Muscle of leg (tissue), 11 donors: Measurements from ENCODE around the gene INTS14. TPM values are rescaled to one million over a fixed set of nuclear protein-coding genes. Genes with fewer than 3 reads are reported as not detected.
"Not testable (repeated sequence)": the region's sequence is repeated elsewhere in the genome, so short reads cannot be mapped to it uniquely, and the experiment has no call there.

Source experiments
- DNase-seq: peaks from one replicate; pipeline ENCODE4 v3.0.0; 2013
- H3K27ac ChIP-seq: one replicate; pipeline ENCODE4 v1.5.1; 2013; ENCODE audit warnings: mild to moderate bottlenecking, low read length, control low read depth
- H3K27me3 ChIP-seq: one replicate; pipeline ENCODE4 v1.6.1; 2013; ENCODE audit warnings: low read length; ENCODE audit not compliant: control insufficient read depth, insufficient read depth
- H3K36me3 ChIP-seq: one replicate; pipeline ENCODE4 v1.6.1; 2013; ENCODE audit warnings: low read length; ENCODE audit not compliant: control insufficient read depth, insufficient read depth
- H3K4me1 ChIP-seq: one replicate; pipeline ENCODE4 v1.6.1; 2013; ENCODE audit warnings: low read length; ENCODE audit not compliant: control insufficient read depth, insufficient read depth
- H3K4me3 ChIP-seq: one replicate; pipeline ENCODE4 v1.5.1; 2013; ENCODE audit warnings: low read length, control low read depth
- H3K9me3 ChIP-seq: replicated peaks from 2 replicates; pipeline ENCODE4 v1.6.1; 2013; ENCODE audit warnings: low read depth, low read length; ENCODE audit not compliant: control insufficient read depth
- WGBS: methylation state at CpG from one replicate; pipeline ENCODE4 v1.1.5; 2013; ENCODE audit warnings: missing lambda C conversion rate; ENCODE audit not compliant: insufficient coverage; 5-methylcytosine and 5-hydroxymethylcytosine counted together
- polyA plus RNA-seq, 8 donors: library from polyadenylated mRNA; unstranded; fragments of 120-200 nt; gene quantifications; one replicate each; pipeline versions ENCODE4 v1.2.1 to v1.2.3, GENCODE V29; 2013; ENCODE audit warnings: inconsistent platforms in 1 of 8, low replicate concordance in 1 of 8; ENCODE audit not compliant: insufficient read length in 8 of 8, insufficient read depth in 1 of 8
- total RNA-seq: library from RNA; stranded (reverse); fragments of 120-200 nt; gene quantifications from one replicate; pipeline ENCODE4 v1.2.4, GENCODE V29; 2013

INTS14 gene
- total and polyA plus RNA-seq, 9 donors = 18.0 to 26.8 (median 22.3) TPM

- Histone ChIP-seq H3K9me3 (peaks cover 2% of the 10 kb centered on the region), H3K27ac (no peak overlapping the region), H3K4me3 (no peak overlapping the region), H3K36me3 (peaks cover 67% of the 10 kb centered on the region), H3K4me1 (no peaks in the 10 kb centered on the region), H3K27me3 (no peaks in the 10 kb centered on the region)
- DNase-seq = no peak
- 100% methylated on average over 2 of the region's 6 CpGs for WGBS
Measured at GRCh38 chr15:65561934-65562333, 49.0 kb downstream of the INTS14 start.

DNA sequence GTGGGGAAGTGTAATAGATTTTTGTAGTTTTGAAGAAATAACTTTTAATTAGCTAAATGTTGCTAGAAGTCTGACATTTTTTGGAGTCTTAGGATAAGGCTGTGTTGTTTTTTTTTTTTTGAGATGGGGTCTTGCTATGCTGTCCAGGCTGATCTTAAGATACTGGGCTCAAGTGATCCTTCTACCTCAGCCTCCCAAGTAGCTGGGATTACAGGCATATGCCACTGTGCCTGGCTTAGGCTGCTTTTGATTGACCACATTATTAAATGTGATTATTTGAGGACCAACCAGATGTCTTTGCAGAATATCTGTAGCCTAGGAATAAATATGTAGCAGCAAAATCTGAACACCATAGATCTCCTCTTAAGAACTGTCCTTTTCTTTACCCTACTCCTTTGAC is 51.0 kb downstream of the INTS14 start:
- Histone ChIP-seq H3K27me3 (no peaks in the 10 kb centered on the region), H3K36me3 (peaks cover 61% of the 10 kb centered on the region), H3K4me1 (no peaks in the 10 kb centered on the region), H3K9me3 (no peaks in the 10 kb centered on the region), H3K27ac (no peak overlapping the region), H3K4me3 (no peak overlapping the region)
- no peak for DNase-seq

DNA sequence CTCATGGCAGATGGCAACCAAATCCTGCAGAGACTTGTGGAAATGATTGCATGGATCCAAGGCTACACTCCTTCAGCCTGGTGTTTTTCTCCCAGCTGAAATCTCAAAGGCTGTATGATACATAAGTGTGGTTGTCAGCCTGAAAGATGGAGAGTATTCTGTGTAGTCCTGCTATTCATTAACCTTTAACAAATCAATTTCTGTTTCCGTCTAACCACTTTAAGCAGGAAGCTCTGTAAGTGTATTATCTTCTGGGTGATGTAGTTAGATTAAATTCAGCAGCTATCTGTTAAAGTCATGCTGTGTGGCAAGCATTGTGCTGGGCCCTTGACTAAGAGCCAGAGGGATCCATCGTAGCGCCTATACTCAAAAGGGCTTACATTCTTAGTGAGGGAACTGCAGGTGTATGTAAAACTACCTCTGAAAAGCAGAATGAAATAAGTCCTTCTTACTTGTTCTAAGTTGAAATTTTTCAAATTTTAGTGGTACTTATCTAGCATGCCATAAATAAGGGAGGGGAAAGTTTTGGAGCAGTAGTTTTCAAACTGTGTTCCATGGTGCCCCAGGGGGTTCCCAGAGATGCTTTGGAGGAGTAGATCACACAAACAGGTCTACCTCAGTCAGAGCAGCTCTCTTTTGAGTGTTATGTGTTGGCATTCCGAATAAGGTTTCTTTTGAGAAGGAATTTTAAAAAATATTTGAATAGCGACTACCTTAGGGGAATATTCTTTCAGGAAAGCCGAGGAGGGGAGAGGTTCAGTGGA is 51.8 kb downstream of the INTS14 start:
- no peak for DNase-seq
- no peak overlapping the region for H3K27ac ChIP-seq
- no peaks in the 10 kb centered on the region for H3K27me3 ChIP-seq
- H3K4me1 ChIP-seq = no peaks in the 10 kb centered on the region
- H3K4me3 ChIP-seq = no peak overlapping the region
- H3K36me3 ChIP-seq = peaks cover 56% of the 10 kb centered on the region
- no CpG with 5 or more reads among the region's 6 CpGs for WGBS
- H3K9me3 ChIP-seq = no peaks in the 10 kb centered on the region

- H3K4me1 ChIP-seq = no peaks in the 10 kb centered on the region
- H3K36me3 ChIP-seq = peaks cover 55% of the 10 kb centered on the region
- WGBS = 93% methylated on average over 3 of the region's 5 CpGs
- H3K4me3 ChIP-seq = no peak overlapping the region
- no peaks in the 10 kb centered on the region for H3K27me3 ChIP-seq
- DNase-seq = peak; percentile 5
- no peak overlapping the region for H3K27ac ChIP-seq
- H3K9me3 ChIP-seq = no peaks in the 10 kb centered on the region
Measured at GRCh38 chr15:65558336-65558735, 52.6 kb downstream of the INTS14 start.

DNA sequence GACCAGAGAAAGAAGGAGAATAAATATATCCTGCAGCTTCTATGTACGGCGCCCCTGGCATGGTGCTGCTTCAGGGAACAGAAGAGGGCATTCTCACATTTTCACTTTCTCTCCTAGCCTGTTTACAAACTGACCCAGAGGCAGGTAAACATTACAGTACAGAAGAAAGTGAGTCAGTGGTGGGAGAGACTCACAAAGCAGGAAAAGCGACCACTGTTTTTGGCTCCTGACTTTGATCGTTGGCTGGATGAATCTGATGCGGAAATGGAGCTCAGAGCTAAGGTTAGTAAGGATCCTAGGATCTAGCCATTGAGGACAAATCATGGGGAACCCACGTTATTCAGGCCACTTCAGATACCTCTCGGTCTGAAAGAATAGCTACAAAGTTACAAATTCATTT is 54.3 kb downstream of the INTS14 start:
- no peaks in the 10 kb centered on the region for H3K27me3 ChIP-seq
- 100% methylated on average over 3 of the region's 7 CpGs for WGBS
- no peak overlapping the region for H3K27ac ChIP-seq
- no peak for DNase-seq
- no peaks in the 10 kb centered on the region for H3K9me3 ChIP-seq
- no peaks in the 10 kb centered on the region for H3K4me1 ChIP-seq
- H3K36me3 ChIP-seq = peaks cover 41% of the 10 kb centered on the region
- H3K4me3 ChIP-seq = no peak overlapping the region

- Histone ChIP-seq H3K27me3 (no peaks in the 10 kb centered on the region), H3K27ac (no peak overlapping the region), H3K9me3 (no peaks in the 10 kb centered on the region), H3K4me1 (peaks cover 5% of the 10 kb centered on the region), H3K36me3 (peaks cover 26% of the 10 kb centered on the region), H3K4me3 (no peak overlapping the region)
- WGBS = no CpG with 5 or more reads among the region's 3 CpGs
- peak; percentile 15 for DNase-seq
Measured at GRCh38 chr15:65553691-65554090, 57.2 kb downstream of the INTS14 start.

DNA sequence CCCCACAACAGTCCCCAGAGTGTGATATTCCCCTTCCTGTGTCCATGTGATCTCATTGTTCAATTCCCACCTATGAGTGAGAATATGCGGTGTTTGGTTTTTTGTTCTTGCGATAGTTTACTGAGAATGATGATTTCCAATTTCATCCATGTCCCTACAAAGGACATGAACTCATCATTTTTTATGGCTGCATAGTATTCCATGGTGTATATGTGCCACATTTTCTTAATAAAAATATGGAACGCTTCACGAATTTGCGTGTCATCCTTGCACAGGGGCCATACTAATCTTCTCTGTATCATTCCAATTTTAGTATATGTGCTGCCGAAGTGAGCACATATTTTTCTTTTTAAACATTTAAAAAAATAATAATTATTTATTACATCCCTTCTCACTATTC is 58.1 kb downstream of the INTS14 start:
- not testable (repeated sequence) for H3K9me3 ChIP-seq, H3K27ac ChIP-seq, DNase-seq, H3K4me1 ChIP-seq, H3K27me3 ChIP-seq, H3K4me3 ChIP-seq
- no CpG with 5 or more reads among the region's 6 CpGs for WGBS
- H3K36me3 ChIP-seq = peaks cover 19% of the 10 kb centered on the region

GRCh38 chr15:65551183-65551582 is 59.7 kb downstream of the INTS14 start:
- WGBS = 67% methylated on average over 1 of the region's 2 CpGs
- H3K27me3 ChIP-seq = no peaks in the 10 kb centered on the region
- H3K4me1 ChIP-seq = peaks cover 5% of the 10 kb centered on the region
- H3K27ac ChIP-seq = no peak overlapping the region
- peaks cover 11% of the 10 kb centered on the region for H3K36me3 ChIP-seq
- no peak for DNase-seq
- H3K4me3 ChIP-seq = no peak overlapping the region
- H3K9me3 ChIP-seq = no peaks in the 10 kb centered on the region

- H3K9me3 ChIP-seq = no peaks in the 10 kb centered on the region
- 100% methylated on average over 1 of the region's 3 CpGs for WGBS
- no peak for DNase-seq
Measured at GRCh38 chr15:65550681-65551098, 60.2 kb downstream of the INTS14 start.

GRCh38 chr15:65549288-65549687 is 61.6 kb downstream of the INTS14 start:
- WGBS = 95% methylated on average over 3 of the region's 9 CpGs
- not testable (repeated sequence) for H3K4me1 ChIP-seq, H3K27me3 ChIP-seq, H3K9me3 ChIP-seq, H3K4me3 ChIP-seq, H3K27ac ChIP-seq, DNase-seq, H3K36me3 ChIP-seq

More at GRCh38 chr15:65550681-65551098, 60.2 kb downstream of the INTS14 start:
- no peak overlapping the region for H3K27ac ChIP-seq
- H3K4me1 ChIP-seq = peaks cover 5% of the 10 kb centered on the region
- no peaks in the 10 kb centered on the region for H3K27me3 ChIP-seq
- H3K4me3 ChIP-seq = no peak overlapping the region
- H3K36me3 ChIP-seq = peaks cover 7% of the 10 kb centered on the region

GRCh38 chr15:65547841-65548240 is 63.1 kb downstream of the INTS14 start:
- Histone ChIP-seq H3K4me3 (no peak overlapping the region), H3K36me3 (no peaks in the 10 kb centered on the region), H3K4me1 (peaks cover 5% of the 10 kb centered on the region), H3K9me3 (no peaks in the 10 kb centered on the region), H3K27me3 (no peaks in the 10 kb centered on the region), H3K27ac (no peak overlapping the region)
- DNase-seq = peak; percentile 17
